CD4-positive, alpha-beta T cell treated with Interleukin-10 for 1 hour (primary cell): Measurements from ENCODE around the gene RBSN.

Source experiments
- DNase-seq: peaks from one replicate; pipeline ENCODE4 v3.0.0-alpha.2; 2020

Gene RBSN

DNA sequence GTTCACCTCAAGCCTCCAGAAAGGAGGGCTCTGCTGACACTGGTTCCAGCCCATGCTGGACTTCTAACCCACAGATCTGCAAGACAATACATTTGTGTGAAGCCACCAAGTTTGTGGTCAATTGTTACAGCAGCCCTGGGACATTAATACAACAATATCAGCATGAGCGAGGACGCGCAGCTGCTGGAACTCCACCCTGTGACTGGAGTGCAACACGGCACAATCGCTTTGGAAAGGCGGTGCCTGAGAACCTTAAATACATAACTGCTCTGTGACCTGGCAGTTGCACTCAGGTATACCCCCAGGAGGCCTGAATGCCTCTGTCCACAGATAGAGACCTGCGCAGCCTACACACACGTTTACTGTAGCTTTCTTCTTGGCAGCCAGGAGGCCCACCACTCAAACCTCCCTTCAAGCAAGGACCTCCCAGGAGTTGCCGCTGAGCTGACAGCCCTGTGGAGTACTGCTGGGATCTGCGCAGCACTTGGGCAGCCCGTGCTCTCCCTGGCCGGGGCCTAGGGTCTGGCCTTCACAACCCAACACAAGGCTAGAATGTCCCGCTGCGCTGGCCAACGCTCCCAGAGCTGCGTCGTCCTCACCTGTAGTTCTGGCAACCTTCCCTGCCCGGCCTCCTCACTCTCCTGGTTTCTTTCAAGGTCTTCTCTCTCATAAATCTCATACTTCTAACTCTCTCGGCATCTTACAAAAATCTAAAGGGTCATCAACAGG is 42.1 kb downstream of the RBSN start:
- no peak for DNase-seq

DNA sequence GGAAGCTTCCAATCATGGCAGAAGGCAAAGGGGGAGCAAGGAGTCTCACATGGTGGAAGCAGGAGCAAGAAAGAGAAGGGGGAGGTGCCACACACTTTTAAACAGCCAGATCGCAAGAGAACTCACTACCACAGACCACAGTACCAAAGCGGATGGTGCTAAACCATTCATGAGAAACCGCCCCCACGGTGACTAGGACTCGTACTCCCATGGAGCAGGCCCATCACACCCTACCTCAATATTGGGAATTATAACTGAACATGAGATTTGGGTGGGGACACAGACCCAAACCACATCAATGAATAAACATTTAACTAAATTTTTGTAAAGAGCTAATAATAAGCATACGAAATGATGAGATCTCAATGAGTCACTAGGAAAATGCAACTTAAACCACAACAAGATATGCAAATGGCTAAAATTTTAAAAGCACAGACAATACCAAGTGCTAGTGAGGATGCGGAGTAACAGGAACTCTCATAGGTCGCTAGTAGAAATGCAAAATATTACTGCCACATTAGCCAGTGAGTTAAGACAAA is 43.9 kb downstream of the RBSN start:
- peak; percentile 49 for DNase-seq

DNA sequence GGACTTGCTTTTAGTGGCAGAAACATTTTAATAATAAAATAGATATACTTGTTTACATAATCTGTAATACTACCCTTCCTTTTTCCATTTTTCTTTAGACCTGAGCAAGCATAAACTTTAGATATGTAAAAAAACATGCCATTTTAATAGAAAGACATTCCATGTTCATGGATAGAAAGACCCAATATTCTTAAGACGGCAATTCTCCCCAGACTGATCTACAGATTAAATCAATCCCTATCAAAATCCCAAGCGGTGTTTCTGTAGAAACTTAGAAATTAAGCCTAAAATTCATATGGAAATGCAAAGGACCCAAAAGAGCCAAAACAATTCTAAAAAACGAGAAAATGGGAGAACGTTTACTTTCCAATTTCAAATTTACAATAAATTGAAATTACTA is 45.4 kb downstream of the RBSN start:
- DNase-seq: no peak

DNA sequence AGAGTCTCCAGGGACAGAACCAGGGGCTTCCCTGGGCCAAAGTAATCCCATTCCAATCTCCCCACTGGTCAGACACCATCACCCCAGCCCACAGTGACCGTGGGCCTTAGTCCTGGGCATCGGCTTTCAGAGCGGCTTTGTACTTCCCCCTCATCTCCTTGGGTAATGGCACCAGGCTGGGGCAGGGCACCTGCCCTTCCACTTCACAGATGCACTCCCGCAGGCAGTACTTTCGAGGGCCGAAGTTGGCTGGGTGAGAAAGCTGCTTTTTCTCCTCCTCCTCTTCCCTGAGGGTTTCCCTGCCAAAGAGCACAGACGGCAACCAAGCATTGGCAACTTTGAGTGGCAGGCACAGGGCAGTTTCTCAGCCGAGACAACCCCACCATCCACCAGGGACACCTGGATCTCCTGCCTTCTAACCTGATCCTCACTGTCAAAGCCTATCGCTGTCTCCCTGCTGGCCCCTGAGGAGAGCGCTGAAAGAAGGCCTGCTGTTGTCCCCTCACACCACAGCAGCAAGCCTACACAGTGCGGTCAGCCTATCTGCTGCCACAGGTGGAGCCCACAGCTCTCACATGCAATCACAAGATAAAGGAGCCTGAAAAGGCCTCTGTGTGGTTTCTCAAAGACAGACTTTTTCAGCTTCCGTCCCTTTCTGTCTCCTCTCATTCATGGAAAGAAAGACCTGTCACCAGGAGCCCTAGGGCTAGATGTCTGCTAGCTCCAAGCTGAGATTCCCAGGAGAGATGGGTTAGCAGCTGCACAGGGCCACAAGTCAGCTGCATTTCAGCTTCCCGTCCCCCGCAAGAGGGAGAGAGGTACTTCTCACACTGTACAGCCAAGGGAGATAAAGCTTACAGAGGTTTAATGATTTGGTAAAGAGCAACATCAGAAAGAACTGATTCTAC is 46.4 kb downstream of the RBSN start:
- no peak for DNase-seq

DNA sequence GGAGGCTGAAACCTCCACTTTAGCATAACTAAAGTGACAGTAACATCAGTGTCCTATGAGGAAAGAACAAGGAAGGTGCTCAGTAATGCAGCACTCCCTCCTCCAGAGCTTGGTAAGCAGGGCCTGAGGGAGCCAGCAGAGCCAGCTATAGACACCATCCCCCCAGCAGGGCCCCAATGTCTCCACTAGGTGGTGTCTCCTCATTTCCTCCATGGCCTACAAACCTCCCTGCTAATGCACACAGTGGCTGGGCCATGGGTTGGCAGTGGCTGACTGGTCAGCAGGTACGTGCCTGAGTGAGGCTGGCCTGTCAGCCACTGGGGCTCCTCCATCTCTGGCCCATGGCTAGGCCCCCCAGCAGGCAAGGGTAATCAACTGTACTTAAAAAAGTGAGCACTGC is 47.4 kb downstream of the RBSN start:
- peak; percentile 45 for DNase-seq

GRCh38 chr3:15050405-15051092 is 48.4 kb downstream of the RBSN start:
- DNase-seq: no peak

DNA sequence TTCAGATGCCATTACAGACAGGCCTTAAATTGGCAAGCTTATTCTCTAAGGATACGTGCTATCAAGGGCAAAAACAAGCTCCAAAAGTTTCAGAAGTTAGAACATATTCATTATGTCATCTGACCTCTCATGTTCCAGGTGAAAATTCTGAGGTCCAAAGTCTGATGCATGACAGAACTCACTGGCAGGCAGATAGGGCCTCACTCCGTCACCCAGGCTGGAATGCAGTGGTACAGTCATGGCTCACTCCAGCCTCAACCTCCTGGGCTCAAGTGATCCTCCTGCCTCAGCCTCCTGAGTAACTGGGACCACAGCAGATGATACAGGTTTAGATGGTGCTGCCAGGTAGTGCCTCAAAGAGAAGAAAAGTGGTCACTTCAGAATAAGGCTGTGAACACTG is 49.4 kb downstream of the RBSN start:
- no peak for DNase-seq

DNA sequence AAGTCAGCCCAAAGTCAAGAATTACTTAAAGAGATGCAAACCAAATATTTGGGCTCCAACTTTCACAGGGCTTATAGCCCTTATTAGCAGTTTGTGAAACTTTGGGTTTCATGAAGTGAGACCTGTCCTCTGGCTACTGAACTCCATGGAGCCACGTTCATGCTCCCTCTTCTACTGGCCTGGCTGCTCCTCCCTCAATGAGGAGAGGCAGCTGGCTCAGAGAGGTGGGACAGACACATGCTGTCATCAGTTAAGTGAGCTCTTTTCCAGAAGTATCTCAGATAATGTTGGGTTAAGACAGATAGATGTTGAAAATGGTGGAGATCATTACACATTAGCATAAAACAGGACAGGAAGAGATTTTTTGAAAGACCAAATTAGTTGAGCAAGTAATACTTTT is 53.3 kb downstream of the RBSN start:
- DNase-seq: no peak

DNA sequence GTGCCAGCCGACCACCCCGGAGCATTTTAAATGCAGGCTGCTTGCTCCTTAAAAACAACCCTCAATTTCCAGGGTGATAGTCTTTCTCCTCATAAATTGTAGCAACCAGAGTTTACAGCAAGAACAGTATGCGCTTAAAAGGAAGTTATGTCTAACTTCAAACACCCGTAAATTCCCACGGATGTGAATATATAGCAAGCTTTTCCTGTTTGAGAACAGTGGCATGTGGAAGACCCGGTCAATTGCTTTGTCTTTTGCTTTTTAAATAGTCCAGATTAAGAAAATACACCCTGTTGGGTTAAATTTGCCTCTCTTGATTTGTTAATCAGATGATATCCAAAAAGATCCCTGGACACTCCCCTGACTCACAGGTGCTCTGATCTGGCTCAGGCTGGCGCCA is 54.6 kb downstream of the RBSN start:
- DNase-seq: no peak

GRCh38 chr3:15043408-15044171 is 55.4 kb downstream of the RBSN start:
- no peak for DNase-seq

DNA sequence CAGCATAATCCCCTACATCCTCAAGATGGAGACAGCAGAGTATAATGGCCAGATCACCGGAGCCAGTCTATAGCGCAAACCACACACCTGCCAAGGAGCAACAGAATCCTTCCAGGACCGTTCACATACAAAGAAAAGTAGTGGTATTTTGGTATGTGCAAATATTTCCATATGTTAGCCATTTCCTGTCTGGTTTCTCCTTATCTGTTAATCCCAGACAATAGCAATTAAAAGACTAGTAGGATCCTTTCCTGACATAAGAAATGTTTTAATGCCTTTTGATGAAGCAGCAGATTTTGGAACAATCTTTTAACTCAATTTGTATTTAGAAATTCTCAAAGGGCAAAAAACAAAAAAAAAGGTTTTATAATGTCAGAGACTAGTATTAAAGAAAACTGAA is 56.0 kb downstream of the RBSN start:
- no peak for DNase-seq

DNA sequence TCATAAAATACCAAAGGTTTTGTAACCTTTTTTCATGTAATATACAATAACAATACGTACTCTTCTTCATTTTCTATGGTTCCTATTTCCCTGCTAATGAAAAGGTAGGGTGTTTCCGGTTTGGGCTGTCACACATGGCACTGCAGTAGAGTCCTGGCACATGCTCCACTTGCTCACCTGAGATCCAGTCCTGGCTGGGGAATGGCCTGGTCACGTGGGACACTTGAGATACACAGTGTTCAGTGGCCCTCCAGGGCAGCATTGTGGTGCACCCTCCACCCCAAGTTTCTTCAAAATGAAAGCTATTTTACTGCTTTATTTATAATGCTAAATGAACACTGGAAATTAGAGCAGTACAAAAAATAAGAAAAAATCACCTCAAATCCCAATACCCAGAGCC is 57.0 kb downstream of the RBSN start:
- no peak for DNase-seq

DNA sequence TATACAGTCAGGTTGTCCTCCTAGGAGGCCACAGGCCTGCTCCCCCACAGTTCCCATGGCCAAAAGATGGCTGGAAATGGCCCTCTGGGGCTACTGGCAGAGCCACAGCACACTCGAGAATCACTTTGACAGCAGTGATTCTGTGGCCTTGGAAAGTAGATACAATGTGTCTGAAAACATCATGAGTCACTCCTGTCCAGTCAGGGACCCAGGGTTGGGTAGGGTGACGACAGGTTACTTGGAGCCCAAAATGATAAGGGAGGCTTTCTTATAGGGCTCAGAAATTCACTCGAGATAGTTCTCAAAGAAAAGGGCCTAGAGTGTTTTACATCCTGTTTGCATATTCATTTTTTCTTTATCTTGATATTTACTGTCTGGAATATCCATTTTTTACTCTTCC is 58.1 kb downstream of the RBSN start:
- DNase-seq: no peak

GRCh38 chr3:15038306-15038705 is 60.6 kb downstream of the RBSN start:
- DNase-seq: no peak

- no peak for DNase-seq
Observed at GRCh38 chr3:15033103-15033502, 65.8 kb downstream of the RBSN start.

DNA sequence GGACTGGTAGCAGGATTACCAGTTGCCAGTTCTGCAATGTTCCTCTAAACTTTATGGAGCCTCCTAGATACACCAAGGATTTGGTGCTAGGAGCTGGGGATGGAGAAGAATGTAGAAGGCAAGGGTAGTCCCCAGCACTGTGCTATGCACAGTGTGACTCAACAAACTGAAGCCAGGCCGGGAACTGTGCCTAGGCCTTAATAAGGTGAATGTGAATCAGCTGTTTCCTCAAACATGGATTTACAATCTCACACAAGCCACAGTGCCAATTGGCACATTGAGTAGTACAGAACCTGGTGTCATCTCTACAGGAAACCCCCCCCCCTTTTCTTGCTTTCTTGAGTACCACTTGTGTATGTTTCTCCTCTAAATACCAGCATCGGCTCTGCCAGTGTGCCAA is 66.3 kb downstream of the RBSN start:
- DNase-seq: no peak

DNA sequence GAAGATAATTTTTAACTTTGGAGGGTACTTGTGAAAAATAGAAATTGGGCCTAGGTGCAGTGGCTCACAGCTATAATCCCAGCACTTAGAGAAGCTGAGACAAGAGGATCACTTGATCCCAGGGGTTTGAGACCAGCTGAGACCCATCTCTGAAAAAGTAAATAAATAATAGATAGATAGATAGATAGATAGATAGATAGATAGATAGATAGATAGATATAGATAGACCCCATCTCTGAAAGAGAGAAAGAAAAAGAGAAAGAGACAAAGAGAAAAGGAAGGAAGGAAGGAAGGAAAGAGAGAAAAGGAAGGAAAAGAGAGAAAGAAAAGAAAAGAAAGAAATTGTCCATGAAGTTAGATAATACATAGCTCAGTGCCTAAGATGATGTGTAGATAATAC is 69.3 kb downstream of the RBSN start:
- no peak for DNase-seq

GRCh38 chr3:15023719-15024118 is 75.2 kb downstream of the RBSN start:
- no peak for DNase-seq

GRCh38 chr3:15023249-15023648 is 75.7 kb downstream of the RBSN start:
- DNase-seq: no peak
